Myocyte (in vitro differentiated cells): ENCODE data around the gene KNG1. TPM values are rescaled to one million over a fixed set of nuclear protein-coding genes. Genes with fewer than 3 reads are reported as not detected.

ENCODE experiments used
- microRNA counts: library from miRNA; unstranded; fragments of <30 nt; microRNA quantifications from one replicate; lab custom pipeline; 2016
- microRNA-seq: library from miRNA; unstranded; fragments of <30 nt; microRNA quantifications from one replicate; pipeline ENCODE4, GENCODE V29; 2016
- total RNA-seq: library from RNA; depleted of rRNA; stranded (reverse); fragments of >200 nt; gene quantifications from 2 replicates; pipeline ENCODE4 v1.2.3, GENCODE V29; 2014

Gene KNG1
- total RNA-seq, 1 donor from 2014 or later: not detected

MicroRNAs within 50 kb of the gene (microRNA counts, 767-probe panel; counts per million panel counts)
- not detected for microRNA hsa-miR-1248 (lab: Ali Mortazavi, UCI)

Small RNAs within 50 kb of the gene (microRNA-seq; reads per million reads assigned to microRNA genes)
- 0.65 reads per million for gene MIR1248

Other genes with a start within 250 kb of the KNG1 start
- gene CRYGS, start 173.0 kb upstream of the KNG1 start, total RNA-seq: 0.47 and 0.48 TPM in 2 replicates
- 13.0 and 13.8 TPM in 2 replicates for gene TBCCD1, start 150.0 kb upstream of the KNG1 start, total RNA-seq
- gene DNAJB11, start 146.6 kb upstream of the KNG1 start, total RNA-seq: 109 and 188 TPM in 2 replicates
- gene AHSG, start 104.3 kb upstream of the KNG1 start, total RNA-seq: not detected in 2 replicates
- not detected in 2 replicates for gene FETUB, start 77.0 kb upstream of the KNG1 start, total RNA-seq
- gene HRG, start 51.3 kb upstream of the KNG1 start, total RNA-seq: not detected in 2 replicates
- 1,024 and 1,042 TPM in 2 replicates for gene EIF4A2, start 66.2 kb downstream of the KNG1 start, total RNA-seq
- 15.2 and 16.5 TPM in 2 replicates for gene RFC4, start 89.1 kb downstream of the KNG1 start, total RNA-seq
- gene ADIPOQ, start 125.4 kb downstream of the KNG1 start, total RNA-seq: not detected in 2 replicates
- gene ST6GAL1, start 213.2 kb downstream of the KNG1 start, total RNA-seq: 2.8 and 11.1 TPM in 2 replicates